Stimulated activated CD4-positive, alpha-beta T cell treated with anti-CD3 and anti-CD28 coated beads, Interleukin-1b, Interleukin-23, amount 100 ng/mL, for 48 hours (primary cell): ENCODE data around the gene GSTT2B.
"Not testable (repeated sequence)": the region's sequence is repeated elsewhere in the genome, so short reads cannot be mapped to it uniquely, and the experiment has no call there.

ENCODE experiments used
- DNase-seq: peaks from one replicate; pipeline ENCODE4 v3.0.0-alpha.2; 2020

The GSTT2B gene

DNA sequence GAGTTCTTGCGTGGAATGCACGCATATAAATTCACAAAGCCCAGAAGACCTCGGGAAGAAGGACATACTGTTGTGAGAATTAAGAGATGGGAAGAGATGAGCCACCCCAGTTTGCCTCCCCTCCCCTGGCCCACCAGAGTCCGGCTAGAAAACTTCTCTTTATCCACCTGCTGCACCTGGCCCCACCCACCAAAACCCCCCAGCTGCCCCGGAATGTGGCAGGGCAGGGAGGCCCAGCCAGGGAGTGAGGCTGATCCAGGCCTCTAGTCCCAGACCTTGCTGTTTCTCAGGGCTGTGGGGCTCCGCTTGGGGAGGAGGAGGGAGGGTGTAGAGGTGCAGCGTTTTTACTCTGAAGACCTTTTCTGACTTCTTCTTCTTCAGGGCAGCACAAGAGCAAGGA lies 19.6 kb upstream of the GSTT2B start:
- DNase-seq, result not testable (repeated sequence)

- DNase-seq, result not testable (repeated sequence)
Measured at GRCh38 chr22:23979557-23980240, 18.7 kb upstream of the GSTT2B start, which contains the start of gene GSTT2. GSTT2 (plus strand) TSS chr22:23980134.

DNA sequence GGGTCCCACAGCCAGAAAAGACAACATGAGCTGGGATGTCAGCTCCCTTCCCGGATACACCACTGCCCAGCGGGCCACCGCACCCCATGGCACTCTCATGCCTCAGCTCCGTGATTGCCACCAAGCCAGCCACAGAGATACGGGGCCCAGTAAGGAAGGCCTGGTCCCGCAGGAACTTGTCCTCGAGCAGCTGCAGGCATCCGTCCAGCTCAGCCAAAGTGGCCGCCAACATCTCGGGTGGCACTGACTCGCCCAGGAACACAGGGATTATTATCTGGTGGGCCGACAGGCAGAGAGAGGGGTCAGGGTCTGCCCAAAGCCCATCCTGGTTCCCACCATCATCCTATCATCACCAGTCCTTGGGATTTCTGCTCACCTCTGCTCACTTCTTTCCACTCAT lies 16.3 kb upstream of the GSTT2B start:
- DNase-seq, result not testable (repeated sequence)

DNA sequence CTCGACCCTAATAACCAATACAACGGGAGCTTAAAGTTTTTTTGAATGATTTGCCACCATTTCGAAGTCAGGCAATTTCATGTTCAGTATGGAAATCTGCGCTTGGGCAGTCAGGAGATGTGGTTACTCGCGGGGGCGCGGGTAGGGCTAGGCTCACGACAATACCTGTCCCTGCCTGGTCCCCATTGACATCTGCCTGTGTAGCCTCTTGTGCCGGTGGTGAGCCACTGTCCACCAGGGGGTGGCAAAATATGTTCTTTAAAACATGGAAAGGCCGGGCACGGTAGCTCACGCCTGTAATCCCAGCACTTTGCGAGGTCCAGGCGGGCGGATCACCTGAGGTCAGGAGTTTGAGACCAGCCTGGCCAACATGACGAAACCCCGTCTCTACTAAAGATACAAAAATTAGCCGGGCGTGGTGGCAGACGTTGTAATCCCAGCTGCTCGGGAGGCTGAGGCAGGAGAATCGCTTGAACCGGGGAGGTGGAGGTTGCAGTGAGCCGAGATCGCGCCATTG lies 13.9 kb upstream of the GSTT2B start:
- DNase-seq, result not testable (repeated sequence)

- not testable (repeated sequence) for DNase-seq
Measured at GRCh38 chr22:23974345-23974744, 13.3 kb upstream of the GSTT2B start, which contains the start of gene DDT. DDT (minus strand) TSS chr22:23974441; CDS start chr22:23974414, 27 bp downstream.

GRCh38 chr22:23971927-23972326 lies 10.9 kb upstream of the GSTT2B start:
- DNase-seq, result not testable (repeated sequence)

DNA sequence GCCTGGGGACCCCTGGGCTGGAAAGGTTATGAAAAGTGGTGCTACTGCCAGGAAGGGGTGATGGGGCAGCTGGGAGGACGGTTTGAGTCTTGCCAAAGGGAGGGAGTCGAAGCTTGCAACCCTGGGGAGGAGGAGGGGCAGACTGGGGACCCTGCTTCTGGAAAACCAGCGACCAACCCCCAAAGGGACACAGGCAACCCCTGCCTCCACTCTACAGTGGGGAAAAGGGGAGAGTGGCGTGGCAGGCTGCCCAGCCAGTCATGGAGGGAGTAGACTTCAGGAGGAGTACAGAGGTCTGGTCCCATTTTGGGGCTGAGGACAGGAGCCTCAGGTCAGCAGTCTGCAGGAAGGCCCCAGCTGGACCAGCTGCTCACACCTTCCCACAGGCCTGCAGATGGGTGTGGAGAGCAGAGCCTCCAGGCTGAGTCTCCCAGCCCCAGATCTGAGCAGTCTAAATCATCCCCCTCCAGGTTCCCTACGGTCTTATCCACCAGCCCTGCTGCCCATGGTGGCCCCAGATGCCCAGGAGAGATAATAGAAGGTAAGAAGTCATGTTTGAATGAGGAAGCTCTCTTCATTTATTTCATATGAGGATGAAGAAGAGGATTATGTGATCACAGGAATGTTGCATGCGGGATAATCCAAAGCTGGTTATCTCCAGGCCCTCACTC lies 10.0 kb upstream of the GSTT2B start:
- DNase-seq, result no peak

DNA sequence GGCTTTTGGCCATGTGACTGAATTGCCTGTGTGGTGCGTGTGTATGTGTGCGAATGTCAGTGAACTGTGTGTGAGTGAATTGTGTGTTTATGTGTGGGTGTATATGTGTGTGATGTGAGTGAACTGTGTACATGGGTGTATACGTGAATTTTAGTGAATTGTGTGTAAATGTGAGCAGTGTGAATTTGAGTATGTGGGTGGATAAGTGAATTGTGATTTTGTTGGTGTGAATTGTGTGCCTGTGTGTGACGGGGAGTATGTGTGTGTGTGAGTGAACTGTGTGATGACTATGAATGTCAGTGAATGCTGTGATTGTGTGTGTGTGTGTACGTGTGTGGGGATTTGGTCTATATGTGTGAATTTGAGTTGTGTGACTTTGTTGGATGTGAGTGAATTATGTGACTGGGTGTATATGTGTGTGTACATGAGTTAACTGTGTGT lies 9.2 kb upstream of the GSTT2B start:
- no peak for DNase-seq

DNA sequence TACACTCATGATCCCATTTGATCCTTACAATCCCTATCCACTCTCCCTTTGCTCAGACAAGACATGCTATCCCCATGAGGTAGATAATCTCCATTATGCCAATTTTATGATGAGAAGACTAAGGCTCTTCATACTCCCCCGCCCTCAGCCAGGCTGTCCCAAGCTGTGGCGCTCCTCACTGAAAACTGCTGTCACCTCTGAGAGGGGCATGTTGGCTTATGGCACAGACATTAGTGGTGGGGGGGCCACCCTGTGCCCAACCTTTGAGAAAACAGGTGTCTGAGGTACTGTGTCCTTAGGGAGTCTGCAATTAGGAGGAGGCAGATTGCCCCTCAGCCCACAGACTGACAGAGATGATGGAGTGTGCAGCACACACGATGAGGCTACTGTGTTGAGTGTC lies 8.1 kb upstream of the GSTT2B start:
- no peak for DNase-seq

DNA sequence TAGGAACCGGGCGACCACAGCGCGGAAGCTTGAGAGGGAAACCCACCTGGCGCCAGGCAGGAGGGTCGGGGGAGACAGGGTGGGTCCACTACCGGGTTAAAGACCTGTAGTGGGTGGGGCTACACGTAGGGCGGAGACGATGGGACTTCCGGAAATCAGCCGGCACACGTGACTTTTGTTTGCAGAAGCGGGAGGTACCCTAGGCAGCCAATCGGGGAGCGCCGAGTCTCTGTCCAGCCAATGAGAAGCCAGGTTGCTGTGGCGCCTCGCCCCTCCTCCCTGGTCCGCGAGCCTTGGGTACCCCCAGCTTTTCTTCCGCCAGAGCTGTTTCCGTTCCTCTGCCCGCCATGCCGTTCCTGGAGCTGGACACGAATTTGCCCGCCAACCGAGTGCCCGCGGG lies 5.6 kb upstream of the GSTT2B start, which contains the start of gene DDTL:
Gene DDTL, plus strand, starts transcription at position 321 of the 400 bp plus-strand sequence. Its CDS starts 27 bp downstream, at position 348.
- DNase-seq, result not testable (repeated sequence)

DNA sequence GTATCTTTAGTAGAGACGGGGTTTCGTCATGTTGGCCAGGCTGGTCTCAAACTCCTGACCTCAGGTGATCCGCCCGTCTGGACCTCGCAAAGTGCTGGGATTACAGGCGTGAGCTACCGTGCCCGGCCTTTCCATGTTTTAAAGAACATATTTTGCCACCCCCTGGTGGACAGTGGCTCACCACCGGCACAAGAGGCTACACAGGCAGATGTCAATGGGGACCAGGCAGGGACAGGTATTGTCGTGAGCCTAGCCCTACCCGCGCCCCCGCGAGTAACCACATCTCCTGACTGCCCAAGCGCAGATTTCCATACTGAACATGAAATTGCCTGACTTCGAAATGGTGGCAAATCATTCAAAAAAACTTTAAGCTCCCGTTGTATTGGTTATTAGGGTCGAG lies 5.1 kb upstream of the GSTT2B start:
- not testable (repeated sequence) for DNase-seq

- peak; percentile 77 for DNase-seq
Measured at GRCh38 chr22:23956301-23956900, 4.6 kb downstream of the GSTT2B start.

- DNase-seq, result not testable (repeated sequence)
Measured at GRCh38 chr22:23955886-23956285, 5.1 kb downstream of the GSTT2B start.

DNA sequence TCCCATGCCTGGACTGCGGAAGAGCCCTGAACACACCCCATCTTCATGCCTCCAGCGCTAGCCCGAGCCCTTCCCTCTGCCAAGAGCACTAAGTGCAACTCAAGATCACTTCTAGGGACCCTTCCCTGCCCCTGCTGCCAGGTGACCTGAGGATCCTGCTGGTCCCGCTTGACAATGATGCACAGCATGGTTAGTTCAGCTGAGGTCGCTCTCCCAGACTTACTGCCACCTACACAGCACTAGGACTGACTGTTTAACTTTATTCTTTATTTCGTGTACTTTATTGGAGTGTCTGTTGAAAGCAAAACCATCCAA lies 6.0 kb downstream of the GSTT2B start:
- DNase-seq, result not testable (repeated sequence)

DNA sequence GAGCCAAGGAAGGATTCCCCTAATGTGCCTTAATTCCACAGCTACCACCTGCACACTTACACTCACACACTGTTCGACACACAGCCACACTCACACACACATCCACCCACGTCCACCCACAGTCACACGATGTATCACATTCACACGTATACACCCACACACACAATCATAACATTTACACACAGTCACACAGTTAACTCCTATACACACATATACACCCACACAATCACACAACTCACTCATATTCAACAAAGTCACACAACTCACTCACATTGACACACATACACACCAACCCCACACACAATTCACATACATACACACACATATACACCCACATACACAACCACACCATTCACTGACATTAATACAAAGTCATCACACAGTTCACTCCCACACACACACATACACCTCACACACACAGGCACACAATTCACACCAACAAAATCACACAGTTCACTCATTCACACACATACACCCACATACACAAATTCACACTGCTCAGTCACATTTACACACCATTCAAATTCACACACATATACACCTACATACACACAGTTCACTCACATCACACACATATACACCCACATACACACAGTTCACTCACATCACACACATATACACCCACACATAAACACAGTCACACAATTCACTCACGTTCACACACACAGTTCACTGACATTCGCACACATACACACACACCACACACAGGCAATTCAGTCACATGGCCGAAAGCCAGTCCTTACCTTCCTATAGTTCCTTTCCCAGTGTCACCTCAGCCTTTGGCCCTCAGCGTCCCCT lies 6.6 kb downstream of the GSTT2B start:
- not testable (repeated sequence) for DNase-seq

DNA sequence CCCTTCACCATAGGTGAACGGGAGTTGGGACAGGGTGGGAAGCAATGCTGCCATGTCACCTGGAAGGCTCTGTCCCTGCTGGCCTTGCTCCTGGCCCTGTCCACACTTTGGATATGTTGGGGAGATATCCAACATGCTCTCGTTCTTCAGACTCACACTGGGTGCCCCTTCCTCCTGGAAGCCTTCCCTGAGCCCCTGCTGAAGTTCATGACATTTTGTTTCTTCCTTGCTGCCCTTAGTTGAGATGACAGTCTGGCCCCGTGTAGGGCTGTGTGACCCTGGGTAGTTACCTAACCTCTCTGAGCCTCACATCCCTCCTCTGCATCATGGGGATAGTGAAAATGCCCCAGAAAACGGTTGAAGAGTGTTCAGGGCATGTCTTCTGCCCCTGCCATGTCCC lies 7.5 kb downstream of the GSTT2B start:
- not testable (repeated sequence) for DNase-seq

DNA sequence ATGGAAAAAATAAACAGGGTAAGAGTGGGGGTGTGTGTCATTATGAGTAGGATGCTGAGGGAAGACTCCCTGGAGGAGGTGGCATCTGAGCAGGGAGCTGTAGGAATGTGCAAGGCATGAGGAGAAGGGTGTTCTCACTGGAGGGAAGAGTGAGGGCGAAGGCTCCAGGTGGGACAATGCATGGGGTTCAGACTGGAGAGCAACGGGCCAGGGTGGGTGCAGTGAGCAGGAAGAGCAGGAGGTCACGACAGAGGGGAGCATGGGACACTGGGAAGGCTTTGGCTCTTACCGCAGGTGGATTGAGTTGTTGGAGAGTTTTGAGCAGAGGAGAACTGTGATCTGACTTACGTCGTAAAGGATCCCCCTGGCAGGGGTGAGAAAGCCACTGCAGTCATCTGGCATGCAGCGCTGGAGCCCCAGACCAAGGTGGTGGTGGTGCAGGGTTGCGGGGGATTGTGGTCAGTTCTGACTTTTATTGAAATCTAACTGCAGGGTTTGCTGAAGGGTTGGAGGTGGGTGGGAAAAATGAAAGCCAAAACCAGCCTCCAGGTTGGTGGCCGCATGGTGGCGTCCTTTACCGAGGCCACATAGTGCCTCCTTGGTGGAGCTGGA lies 8.1 kb downstream of the GSTT2B start:
- DNase-seq, result not testable (repeated sequence)

DNA sequence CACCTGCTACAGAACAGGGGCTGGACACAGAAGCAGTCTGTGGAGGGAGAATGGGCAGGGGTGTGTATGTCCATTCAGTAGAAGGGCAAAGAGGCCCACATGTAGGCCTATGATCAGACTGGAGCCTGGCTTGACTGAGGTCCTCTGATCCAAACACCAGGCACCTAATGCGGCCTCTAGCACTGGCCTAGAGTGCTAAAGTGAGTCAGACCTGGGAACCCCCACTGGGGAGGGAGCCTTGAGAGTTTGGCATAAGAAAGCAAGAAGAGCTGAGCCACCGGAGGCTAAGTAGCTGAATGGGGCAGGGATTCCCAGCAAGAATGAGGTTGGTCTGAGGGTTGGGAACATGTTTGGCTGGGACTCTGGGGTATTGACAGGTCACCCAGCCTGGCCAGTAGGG lies 9.6 kb downstream of the GSTT2B start:
- DNase-seq, result not testable (repeated sequence)

DNA sequence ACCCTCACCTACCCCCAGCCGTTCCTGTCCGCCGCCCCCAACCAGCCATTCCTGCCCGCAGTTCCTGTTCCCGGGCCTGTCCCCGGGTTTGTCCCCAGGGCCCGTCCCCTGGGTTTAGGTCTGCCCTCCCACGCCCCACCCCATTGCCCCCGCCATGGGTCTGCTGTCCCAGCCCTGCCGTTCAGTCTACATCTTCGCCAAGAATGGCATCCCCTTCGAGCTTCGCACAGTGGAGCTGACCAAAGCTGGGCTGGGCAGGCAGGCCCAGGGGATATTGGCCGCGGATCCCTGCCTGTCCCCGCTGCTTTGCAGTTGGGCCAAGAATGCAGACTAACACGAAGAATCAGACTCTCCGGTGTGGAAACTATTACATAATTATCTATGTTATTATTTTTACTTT lies 11.2 kb downstream of the GSTT2B start:
- not testable (repeated sequence) for DNase-seq

DNA sequence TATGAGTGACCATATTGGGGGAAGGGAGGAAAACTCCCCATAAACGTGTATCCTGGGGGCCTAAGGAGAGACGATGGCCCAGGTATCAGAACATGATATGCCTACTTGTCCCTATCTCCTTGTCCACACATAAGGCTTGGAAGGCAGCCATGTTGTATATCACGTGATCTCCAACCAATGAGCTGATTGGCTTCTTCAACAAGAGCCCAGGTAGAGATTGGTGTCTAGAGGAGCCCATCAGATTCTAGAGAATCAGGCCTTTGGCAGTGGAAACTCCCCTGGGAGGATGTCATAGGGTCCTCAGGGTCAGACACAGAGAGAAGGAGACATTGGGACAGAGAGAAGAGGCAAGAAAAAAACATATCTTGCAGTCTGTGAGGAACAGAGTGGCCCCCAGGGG lies 13.6 kb downstream of the GSTT2B start:
- not testable (repeated sequence) for DNase-seq

DNA sequence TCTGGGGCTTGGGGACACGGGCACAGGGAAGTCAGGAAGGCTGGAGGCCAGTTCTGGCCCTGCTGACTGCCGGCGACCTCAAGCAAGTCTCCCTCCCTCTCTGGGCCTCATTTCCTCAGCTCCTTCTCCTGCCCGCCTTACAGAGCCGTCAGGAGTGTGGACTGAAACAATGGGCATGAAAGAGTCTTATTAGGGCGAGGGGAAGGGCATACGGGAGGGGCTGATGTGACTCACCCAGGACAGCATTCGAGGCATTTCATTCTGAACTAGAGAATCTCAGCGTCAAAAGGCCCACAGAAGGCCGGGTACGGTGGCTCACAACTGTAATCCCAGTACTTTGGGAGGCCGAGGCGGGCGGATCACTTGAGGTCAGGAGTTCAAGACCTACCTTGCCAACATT lies 20.8 kb downstream of the GSTT2B start:
- not testable (repeated sequence) for DNase-seq

DNA sequence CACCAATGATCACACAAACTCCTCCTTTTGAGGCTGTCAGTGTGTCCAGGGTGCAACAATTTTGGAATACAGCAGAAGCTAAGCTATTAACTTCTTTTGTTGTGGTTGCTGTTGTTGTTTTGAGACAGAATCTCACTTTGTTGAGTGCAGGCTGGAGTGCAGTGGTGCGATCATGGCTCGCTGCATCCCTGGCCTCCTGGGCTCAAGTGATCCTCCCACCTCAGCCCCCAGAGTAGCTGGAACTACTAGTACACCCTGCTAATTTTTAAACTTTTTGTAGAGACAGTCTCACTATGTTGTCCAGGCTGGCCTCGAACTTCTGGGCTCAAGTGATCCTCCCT lies 22.0 kb downstream of the GSTT2B start:
- no peak for DNase-seq
